Hepatocyte (in vitro differentiated cells): ENCODE results near the gene HLA-DOB. TPM values are rescaled to one million over a fixed set of nuclear protein-coding genes. Genes with fewer than 3 reads are reported as not detected.

Experiments
- DNase-seq: peaks from one replicate; pipeline ENCODE4 v3.0.0-alpha.2; 2016; ENCODE audit warnings: low spot score
- H2AFZ ChIP-seq: fragments of 200-600 bp; sonication (generic); 2 replicates; pipeline ENCODE4 v1.6.0; 2016; ENCODE audit warnings: antibody characterized with exemption, mild to moderate bottlenecking
- H3K27ac ChIP-seq: fragments of 200-600 bp; sonication (generic); 2 replicates; pipeline ENCODE4 v1.5.1; 2016; ENCODE audit warnings: mild to moderate bottlenecking
- H3K27me3 ChIP-seq: fragments of 200-600 bp; sonication (generic); 2 replicates; pipeline ENCODE4 v1.6.1; 2016
- H3K36me3 ChIP-seq: fragments of 200-600 bp; sonication (generic); replicated peaks from 2 replicates; pipeline ENCODE4 v1.5.1; 2016; ENCODE audit warnings: low read depth; ENCODE audit not compliant: insufficient read depth
- H3K4me1 ChIP-seq: fragments of 200-600 bp; sonication (generic); 2 replicates; pipeline ENCODE4 v1.5.1; 2016; ENCODE audit warnings: mild to moderate bottlenecking, moderate library complexity; ENCODE audit not compliant: insufficient read depth
- H3K4me2 ChIP-seq: fragments of 200-600 bp; sonication (generic); 2 replicates; pipeline ENCODE4 v1.6.0; 2016
- H3K4me3 ChIP-seq: fragments of 200-600 bp; sonication (generic); 2 replicates; pipeline ENCODE4 v1.5.1; 2016; ENCODE audit warnings: mild to moderate bottlenecking
- H3K79me2 ChIP-seq: fragments of 200-600 bp; sonication (generic); 2 replicates; pipeline ENCODE4 v1.6.0; 2017; ENCODE audit warnings: mild to moderate bottlenecking
- H3K9me2 ChIP-seq: fragments of 200-600 bp; sonication (generic); replicated peaks from 2 replicates; pipeline ENCODE4 v1.6.0; 2017; ENCODE audit warnings: mild to moderate bottlenecking; ENCODE audit not compliant: insufficient read depth
- H3K9me3 ChIP-seq: fragments of 200-600 bp; sonication (generic); 2 replicates; pipeline ENCODE4 v1.5.1; 2016; ENCODE audit warnings: low read depth, mild to moderate bottlenecking
- H4K20me1 ChIP-seq: fragments of 200-600 bp; sonication (generic); 2 replicates; pipeline ENCODE4 v1.6.0; 2016; ENCODE audit warnings: mild to moderate bottlenecking; ENCODE audit not compliant: insufficient read depth, poor library complexity, severe bottlenecking
- EZH2 ChIP-seq: fragments of 200-600 bp; sonication (generic); IDR thresholded peaks from 2 replicates; pipeline ENCODE4 v1.6.1; 2016; ENCODE audit warnings: antibody characterized with exemption, mild to moderate bottlenecking, borderline replicate concordance
- EZH2phosphoT487 ChIP-seq: fragments of 200-600 bp; sonication (generic); IDR thresholded peaks from one replicate; pipeline ENCODE4 v1.6.1; 2018; ENCODE audit warnings: antibody characterized with exemption, mild to moderate bottlenecking, low read depth, moderate library complexity; ENCODE audit not compliant: unreplicated experiment, severe bottlenecking
- WGBS: methylation state at CpG from one replicate; pipeline ENCODE4 v1.1.6; 2016; ENCODE audit warnings: low lambda C conversion rate; ENCODE audit errors: missing lambda C conversion rate; 5-methylcytosine and 5-hydroxymethylcytosine counted together
- polyA plus RNA-seq: library from polyadenylated mRNA; unstranded; fragments of >200 nt; fragmentation: Nextera tagmentation; extraction: Ambion mirVana; gene quantifications from 2 replicates; pipeline ENCODE4 v1.2.1, GENCODE V29; 2016
- total RNA-seq: library from RNA; depleted of rRNA; stranded (reverse); fragments of >200 nt; gene quantifications from 2 replicates; pipeline ENCODE4 v1.2.3, GENCODE V29; 2014
- TF ChIP-seq, protein P1 (sequence below): fragments of 200-600 bp; sonication (generic); IDR thresholded peaks from 2 replicates; pipeline ENCODE4 v1.5.1; 2016; ENCODE audit warnings: antibody characterized with exemption, mild to moderate bottlenecking; ENCODE audit not compliant: poor library complexity

Gene HLA-DOB
- total and polyA plus RNA-seq, 2 experiments from 2014 or later = 0.94 TPM; not detected in 1

DNA sequence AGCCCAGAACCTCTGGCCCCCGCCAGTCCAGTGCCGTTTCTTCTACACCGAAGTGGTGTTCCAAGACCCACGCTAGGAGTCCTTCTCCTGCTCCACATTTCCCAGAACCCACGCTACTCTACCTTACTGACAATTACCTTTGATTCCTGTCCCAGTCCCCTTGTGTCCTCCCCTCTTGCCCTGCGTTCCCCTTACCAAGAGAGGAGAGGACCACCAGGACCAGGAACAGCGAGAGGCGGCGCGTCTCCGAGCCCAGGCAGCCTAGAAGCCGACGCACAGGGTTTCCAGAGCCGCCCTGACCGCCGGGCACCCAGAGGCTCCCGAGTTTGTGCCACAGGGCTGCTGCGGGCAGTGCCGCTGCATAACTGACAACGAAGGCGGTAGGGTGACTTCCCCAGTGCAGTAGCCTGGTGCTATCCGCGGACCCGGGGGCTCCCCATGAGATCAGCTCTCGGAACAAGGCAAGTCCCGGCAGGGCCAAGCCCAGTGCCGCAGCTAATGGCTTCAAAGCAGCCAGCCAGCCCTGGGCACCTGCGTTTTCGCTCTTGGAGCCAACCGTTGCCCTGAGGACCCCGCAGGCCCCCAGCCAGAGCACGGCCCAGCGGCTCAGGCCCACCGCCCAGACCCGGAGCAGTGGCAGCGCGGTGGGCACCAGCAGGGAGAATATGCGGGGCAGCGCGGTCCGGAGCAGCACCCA is 36.2 kb upstream of the HLA-DOB start:
- TF ChIP-seq, protein P1, sequence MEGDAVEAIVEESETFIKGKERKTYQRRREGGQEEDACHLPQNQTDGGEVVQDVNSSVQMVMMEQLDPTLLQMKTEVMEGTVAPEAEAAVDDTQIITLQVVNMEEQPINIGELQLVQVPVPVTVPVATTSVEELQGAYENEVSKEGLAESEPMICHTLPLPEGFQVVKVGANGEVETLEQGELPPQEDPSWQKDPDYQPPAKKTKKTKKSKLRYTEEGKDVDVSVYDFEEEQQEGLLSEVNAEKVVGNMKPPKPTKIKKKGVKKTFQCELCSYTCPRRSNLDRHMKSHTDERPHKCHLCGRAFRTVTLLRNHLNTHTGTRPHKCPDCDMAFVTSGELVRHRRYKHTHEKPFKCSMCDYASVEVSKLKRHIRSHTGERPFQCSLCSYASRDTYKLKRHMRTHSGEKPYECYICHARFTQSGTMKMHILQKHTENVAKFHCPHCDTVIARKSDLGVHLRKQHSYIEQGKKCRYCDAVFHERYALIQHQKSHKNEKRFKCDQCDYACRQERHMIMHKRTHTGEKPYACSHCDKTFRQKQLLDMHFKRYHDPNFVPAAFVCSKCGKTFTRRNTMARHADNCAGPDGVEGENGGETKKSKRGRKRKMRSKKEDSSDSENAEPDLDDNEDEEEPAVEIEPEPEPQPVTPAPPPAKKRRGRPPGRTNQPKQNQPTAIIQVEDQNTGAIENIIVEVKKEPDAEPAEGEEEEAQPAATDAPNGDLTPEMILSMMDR = no peak
- no peak for TF ChIP-seq EZH2
- no peak for TF ChIP-seq EZH2phosphoT487
- WGBS = 3% methylated on average over 41 of the region's 41 CpGs
- no peaks in the 10 kb centered on the region for H3K79me2 ChIP-seq
- H3K27ac ChIP-seq = peak overlapping the region; percentile 91
- H2AFZ ChIP-seq = peak overlapping the region; percentile 79
- H3K4me2 ChIP-seq = peak overlapping the region; percentile 100
- H3K9me2 ChIP-seq = no peaks in the 10 kb centered on the region
- no peaks in the 10 kb centered on the region for H3K36me3 ChIP-seq
- H3K4me3 ChIP-seq = peak overlapping the region; percentile 68
- H3K9me3 ChIP-seq = no peaks in the 10 kb centered on the region
- peaks cover 35% of the 10 kb centered on the region for H3K27me3 ChIP-seq
- no peaks in the 10 kb centered on the region for H4K20me1 ChIP-seq
- peaks cover 9% of the 10 kb centered on the region for H3K4me1 ChIP-seq
- DNase-seq = peak; percentile 60

DNA sequence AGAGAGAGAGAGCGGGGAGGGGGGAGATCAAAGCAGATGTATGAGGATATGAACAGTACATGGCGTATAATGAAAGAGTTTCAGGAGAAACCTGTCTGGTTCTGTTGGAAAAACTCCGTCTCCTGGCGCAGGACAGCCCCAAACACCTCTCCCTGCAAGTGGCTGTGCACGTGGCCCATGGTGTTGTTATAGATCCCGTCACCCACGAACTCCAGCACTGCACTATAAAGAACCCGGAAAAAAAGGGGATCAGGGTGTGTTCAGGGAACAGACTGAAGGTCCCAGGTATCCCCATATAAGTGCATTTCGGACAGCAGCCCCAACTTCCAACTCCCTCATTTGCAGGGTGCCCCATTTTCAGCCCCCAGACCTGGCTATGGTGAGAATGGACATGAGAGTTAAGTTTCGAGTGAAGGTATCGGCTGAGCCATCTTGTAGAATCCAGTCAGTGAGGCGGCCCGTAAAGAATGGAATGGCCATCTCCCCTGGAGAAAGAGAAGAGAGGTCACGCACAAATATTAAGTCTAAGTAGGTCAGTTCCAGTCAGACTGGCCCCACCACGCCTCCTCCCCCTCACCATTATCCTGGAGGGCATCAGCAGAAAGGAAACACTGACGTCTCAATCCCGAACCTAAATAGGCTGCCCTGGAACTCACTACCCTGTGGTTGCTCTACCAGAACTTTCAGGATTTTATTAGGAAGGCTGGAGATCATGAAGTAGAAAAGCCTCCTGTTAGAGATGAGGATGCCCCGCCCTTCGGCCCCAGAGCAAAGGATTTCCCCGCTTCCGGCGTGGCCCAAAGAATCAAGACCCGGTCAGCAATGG is 35.4 kb upstream of the HLA-DOB start:
- Histone ChIP-seq H3K4me3 (peak overlapping the region; percentile 68), H3K9me3 (no peaks in the 10 kb centered on the region), H3K36me3 (no peaks in the 10 kb centered on the region), H2AFZ (peak overlapping the region; percentile 79), H4K20me1 (no peaks in the 10 kb centered on the region), H3K27me3 (peaks cover 27% of the 10 kb centered on the region), H3K79me2 (no peaks in the 10 kb centered on the region), H3K4me1 (peaks cover 9% of the 10 kb centered on the region), H3K9me2 (no peaks in the 10 kb centered on the region), H3K27ac (peak overlapping the region; percentile 91), H3K4me2 (peak overlapping the region; percentile 100)
- TF ChIP-seq, protein P1 = no peak
- no peak for DNase-seq
- WGBS = 60% methylated on average over 23 of the region's 23 CpGs

DNA sequence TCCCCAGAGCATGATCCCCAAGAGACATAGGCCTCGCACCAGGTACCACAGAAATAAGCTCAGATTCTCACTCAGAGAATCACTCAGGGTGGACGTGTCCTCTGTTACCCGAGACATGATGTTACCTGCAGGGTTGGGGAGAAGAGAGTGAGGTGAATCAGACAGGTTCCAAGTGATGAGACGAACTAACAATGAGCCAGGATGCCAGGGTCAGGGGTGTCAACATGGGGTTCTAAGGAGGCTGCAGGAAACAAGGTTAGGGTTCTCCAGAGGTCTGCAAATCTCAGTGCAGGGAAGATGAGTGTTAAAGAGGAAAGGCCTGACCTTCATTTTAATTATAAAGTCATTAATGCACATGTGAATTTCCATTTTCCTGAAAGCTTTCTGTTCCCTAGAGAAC is 34.2 kb upstream of the HLA-DOB start:
- H3K27ac ChIP-seq = no peak overlapping the region
- H3K36me3 ChIP-seq = no peaks in the 10 kb centered on the region
- no peak overlapping the region for H3K4me2 ChIP-seq
- H3K4me1 ChIP-seq = peaks cover 9% of the 10 kb centered on the region
- H3K27me3 ChIP-seq = peaks cover 19% of the 10 kb centered on the region
- no peaks in the 10 kb centered on the region for H3K9me2 ChIP-seq
- 88% methylated on average over 4 of the region's 4 CpGs for WGBS
- H3K79me2 ChIP-seq = no peaks in the 10 kb centered on the region
- no peak for DNase-seq
- H3K4me3 ChIP-seq = no peak overlapping the region
- TF ChIP-seq, protein P1 = no peak
- TF ChIP-seq EZH2phosphoT487 (no peak), EZH2 (no peak)
- H4K20me1 ChIP-seq = no peaks in the 10 kb centered on the region
- H2AFZ ChIP-seq = no peak overlapping the region
- no peaks in the 10 kb centered on the region for H3K9me3 ChIP-seq
